Vagina (tissue), 2 donors: ENCODE data around the gene GFRAL.

ENCODE experiments used
- CTCF ChIP-seq, 3 experiments: fragments of 450-650 bp in 2 of 3; fragments of 200-600 bp in 1 of 3; sonication (generic) in 1 of 3; IDR thresholded peaks; one replicate each; pipeline ENCODE4 v1.5.1; 2017 to 2019; ENCODE audit warnings: antibody characterized with exemption in 3 of 3, mild to moderate bottlenecking in 2 of 3, moderate library complexity in 2 of 3
- POLR2A ChIP-seq, 2 donors: fragments of 450-650 bp; IDR thresholded peaks; one replicate each; pipeline ENCODE4 v1.6.1; 2017; ENCODE audit warnings: antibody characterized with exemption in 2 of 2, mild to moderate bottlenecking in 2 of 2, moderate library complexity in 2 of 2
- POLR2AphosphoS5 ChIP-seq, 2 donors: sonication (generic); formaldehyde crosslinking; IDR thresholded peaks; one replicate each; pipeline ENCODE4 v1.9.0; 2017; ENCODE audit warnings: antibody characterized with exemption in 2 of 2, mild to moderate bottlenecking in 2 of 2, low read depth in 1 of 2; ENCODE audit not compliant: insufficient read depth in 1 of 2

GRCh38 chr6:55405474-55406235 lies 78.4 kb downstream of the GFRAL start:
- no peak for TF ChIP-seq POLR2A (IDR thresholded peaks at IDR 0.05)
- no peak for TF ChIP-seq POLR2AphosphoS5 (IDR thresholded peaks at IDR 0.05; ENCODE audit: insufficient read depth in 1 of 2, low read depth in 1 of 2)
- no peak for TF ChIP-seq CTCF (IDR thresholded peaks at IDR 0.05)
